GM18951 (cell line): ENCODE data around the gene PARP12.

Experiments
- POLR2A ChIP-seq: IDR thresholded peaks from 4 replicates; pipeline ENCODE4 v1.6.1; 2011; ENCODE audit warnings: mild to moderate bottlenecking; ENCODE audit not compliant: insufficient read length, insufficient read depth; ENCODE audit errors: extremely low read depth
- in situ Hi-C: fragments of 300-500 bp; cut with MboI; formaldehyde crosslinking; loops from one replicate; pipeline ENCODE4 v1.12.0; 2022; ENCODE audit warnings: low sequenced_read_pairs, mixed read lengths, inconsistent platforms; ENCODE audit not compliant: unreplicated experiment

Gene PARP12

DNA sequence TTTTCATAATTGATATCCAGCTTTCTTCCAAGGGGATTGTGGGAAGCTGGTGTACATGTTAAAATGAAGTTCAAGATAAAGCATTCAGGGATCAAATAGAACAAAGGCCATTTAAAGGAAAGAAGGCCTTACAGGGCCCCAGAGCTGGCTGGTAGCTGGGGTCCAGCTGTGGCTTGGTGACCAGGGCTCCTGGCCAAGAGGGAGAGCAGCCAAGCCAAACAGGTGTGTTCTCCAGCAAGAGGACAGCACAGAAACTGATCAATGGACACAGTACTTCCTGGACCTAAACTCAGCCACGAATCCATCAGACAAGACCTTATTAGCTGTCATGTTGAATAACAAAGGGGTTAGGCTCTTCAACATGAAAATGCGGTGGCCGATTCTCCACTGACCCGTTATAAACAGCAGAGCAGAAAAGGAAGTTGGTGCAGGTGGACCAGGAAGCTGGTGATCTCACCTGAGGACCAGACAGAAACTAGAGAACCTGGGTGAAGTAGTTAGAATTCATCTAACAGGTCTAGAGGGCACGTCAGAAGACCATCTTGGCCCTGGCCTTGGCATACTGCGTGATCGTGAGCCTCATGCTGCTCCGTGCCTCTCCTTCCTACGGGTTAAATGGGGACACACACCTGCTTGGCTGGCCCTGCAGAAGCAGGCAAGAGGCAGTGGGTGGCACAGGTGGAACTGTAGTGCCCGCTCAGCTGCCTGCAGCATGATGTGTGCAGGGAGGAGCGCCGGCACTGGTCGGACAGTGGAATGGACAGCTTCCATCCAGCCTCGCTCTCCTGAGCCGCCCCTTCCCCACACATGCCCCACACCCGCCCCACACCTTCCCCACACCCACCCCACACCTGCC is 53.8 kb downstream of the PARP12 start:
- TF ChIP-seq POLR2A = no peak

DNA sequence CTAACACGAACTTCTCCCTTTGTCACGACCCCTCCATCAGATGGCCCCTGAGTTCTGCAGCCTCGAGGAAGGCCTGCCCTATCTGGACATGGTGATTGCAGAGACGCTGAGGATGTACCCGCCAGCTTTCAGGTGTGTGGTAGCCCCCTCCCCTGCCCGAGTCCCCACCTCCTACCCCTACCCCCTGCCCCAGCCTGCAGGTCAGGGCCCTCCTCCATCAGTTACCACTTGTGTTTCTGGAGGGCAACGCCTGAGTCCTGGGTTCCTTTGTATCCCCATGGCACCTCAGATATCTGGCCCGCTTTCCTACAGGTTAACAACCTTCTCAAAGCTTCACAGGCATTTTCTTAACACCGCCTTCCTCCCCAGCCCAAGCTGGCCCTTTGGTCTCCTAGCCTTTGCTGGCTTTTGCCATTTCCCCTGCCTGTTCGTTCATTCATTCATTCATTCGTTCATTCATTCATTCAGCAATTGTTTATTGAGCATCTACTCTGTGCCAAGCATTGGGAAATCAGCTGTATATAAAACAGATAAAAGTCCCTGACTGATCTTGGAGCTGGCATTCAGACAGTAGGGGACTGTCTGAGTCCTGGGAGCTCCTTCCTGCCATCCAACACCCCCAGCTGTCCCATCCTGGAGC is 55.6 kb downstream of the PARP12 start:
- no peak for TF ChIP-seq POLR2A
- in situ Hi-C loops = loop anchor here (10.0 kb wide), 2 partner anchors 362 to 502 kb away; no protein-coding TSS in a partner anchor

More for the DNA sequence above, 53.8 kb downstream of the PARP12 start:
- in situ Hi-C loops = loop anchor here (10.0 kb wide), 2 partner anchors 364 to 504 kb away; no protein-coding TSS in a partner anchor

- in situ Hi-C loops = loop anchor here (10.0 kb wide), 2 partner anchors 362 to 502 kb away; no protein-coding TSS in a partner anchor
- TF ChIP-seq POLR2A = no peak
These were observed 56.2 kb downstream of the PARP12 start for GRCh38 chr7:140006600-140006999.

DNA sequence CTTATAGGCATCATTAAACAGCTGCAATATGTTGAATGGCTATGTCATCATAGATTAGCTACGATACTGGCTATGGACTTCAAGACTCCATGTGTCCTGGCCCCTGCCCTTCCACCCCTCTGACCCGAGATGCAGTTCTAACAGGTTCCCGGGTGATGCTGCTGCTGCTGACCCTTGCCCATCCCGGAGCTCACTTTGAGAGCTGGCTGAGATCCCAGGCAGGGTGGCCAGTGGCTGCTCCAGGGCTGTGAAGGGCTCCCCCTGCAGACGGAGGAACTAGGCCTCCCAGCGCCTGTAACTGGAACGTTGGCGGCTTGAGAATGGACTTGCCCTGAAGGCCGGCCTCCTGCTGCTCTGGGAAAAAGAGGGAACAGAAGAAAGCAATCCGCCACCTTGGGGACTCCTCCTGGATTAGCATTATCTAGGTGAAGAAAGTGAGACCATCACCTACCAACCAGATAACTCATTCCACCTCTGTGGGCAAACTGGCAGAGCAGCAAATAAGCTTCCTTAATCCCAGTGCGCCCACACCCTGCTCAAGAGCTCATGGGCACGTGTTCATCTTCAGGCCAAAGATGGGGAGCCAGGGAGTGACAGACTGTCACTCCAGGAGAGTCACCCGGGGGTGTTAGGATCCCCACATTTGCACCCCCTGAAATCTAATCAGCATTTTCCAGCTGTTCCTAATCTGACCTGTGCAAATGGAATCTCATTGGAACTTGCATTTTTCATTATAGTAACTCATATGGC is 56.8 kb downstream of the PARP12 start:
- no peak for TF ChIP-seq POLR2A
- in situ Hi-C loops = loop anchor here (10.0 kb wide), 2 partner anchors 361 to 501 kb away; no protein-coding TSS in a partner anchor

GRCh38 chr7:140005341-140005740 is 57.4 kb downstream of the PARP12 start:
- in situ Hi-C loops = loop anchor here (10.0 kb wide), 2 partner anchors 361 to 501 kb away; no protein-coding TSS in a partner anchor

GRCh38 chr7:140004672-140005071 is 58.1 kb downstream of the PARP12 start:
- TF ChIP-seq POLR2A = no peak
- in situ Hi-C loops = loop anchor here (10.0 kb wide), 2 partner anchors 360 to 500 kb away; no protein-coding TSS in a partner anchor

More at GRCh38 chr7:140005341-140005740, 57.4 kb downstream of the PARP12 start:
- no peak for TF ChIP-seq POLR2A

GRCh38 chr7:140003913-140004382 is 58.8 kb downstream of the PARP12 start:
- in situ Hi-C loops = loop anchor here (10.0 kb wide), 2 partner anchors 359 to 499 kb away; no protein-coding TSS in a partner anchor
- TF ChIP-seq POLR2A = no peak

DNA sequence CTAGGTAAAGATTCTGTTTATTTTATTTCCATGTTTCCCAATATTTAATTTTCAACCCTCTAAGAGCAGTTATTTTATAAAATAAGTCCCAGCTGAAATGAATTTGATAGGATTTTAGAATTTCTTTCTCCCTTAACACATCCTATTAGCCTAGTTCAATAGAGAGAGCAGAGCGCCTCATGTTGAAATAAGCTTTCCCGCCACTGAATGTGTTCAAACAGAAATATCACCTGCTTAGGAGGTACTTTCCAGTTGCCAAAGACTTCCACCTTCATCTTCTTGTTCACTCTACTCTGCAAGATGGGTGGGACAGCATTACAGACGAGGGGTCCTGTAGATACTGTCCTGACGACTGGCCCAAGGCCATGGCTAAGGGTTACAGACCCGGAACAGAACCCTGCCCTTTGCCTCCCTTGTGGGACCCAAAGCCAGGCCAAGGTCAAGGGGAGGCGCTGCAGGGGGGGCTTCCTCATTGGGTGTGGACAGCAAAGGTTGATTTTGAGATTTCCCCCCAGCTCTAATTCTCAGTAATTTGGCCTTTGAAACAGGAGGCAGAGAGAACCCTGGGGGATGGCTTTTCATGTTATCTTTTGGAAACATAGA is 62.0 kb downstream of the PARP12 start:
- in situ Hi-C loops = loop anchor here (10.0 kb wide), 2 partner anchors 356 to 496 kb away; no protein-coding TSS in a partner anchor
- TF ChIP-seq POLR2A = no peak

DNA sequence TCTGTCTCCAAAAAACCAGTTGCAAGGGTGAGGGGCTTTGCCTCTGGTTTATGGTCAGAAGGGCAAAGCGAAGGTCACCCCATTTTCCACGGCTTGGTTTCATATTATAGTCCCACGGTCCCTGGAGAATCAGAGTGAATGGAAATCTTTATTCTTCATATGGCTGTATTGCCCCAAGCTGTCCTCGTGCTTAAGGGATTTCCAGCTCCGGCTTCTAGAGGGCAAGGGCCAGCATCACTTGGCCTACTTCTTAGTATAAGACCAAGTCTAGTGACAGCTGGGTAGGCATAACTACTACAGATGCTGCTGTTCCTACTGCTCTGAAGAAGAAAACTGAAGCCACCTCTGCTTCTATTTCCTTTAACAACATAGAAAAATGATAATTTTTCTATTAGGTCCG is 63.2 kb downstream of the PARP12 start:
- in situ Hi-C loops = no loop called here

DNA sequence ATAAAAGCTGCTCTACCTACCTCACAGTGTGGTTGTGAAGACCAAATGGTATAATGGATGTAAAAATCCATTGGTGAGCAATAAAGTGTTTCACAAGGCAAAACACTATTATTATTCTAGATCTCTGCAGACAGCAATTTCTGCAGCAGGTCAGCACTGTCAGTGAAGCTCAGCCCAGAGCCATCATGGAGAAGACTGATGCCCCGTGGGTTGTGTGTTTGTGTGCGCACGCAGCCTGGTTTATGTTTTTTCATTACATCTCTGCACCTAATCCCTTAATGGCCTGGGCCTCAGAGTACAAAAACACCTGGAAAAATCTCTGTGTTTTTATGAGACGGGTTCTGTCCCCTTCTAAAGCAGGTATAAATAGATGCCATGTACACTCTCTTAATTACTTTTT is 64.2 kb downstream of the PARP12 start:
- in situ Hi-C loops = no loop called here
- no peak for TF ChIP-seq POLR2A

More for the DNA sequence above, 63.2 kb downstream of the PARP12 start:
- TF ChIP-seq POLR2A = no peak

- in situ Hi-C loops = no loop called here
- TF ChIP-seq POLR2A = no peak
These were observed 67.5 kb downstream of the PARP12 start for GRCh38 chr7:139995017-139995915.
